GM12801 (cell line): ENCODE results near the gene NUP42.

Experiments used
- TF ChIP-seq, protein P1 (sequence below): IDR thresholded peaks from one replicate; pipeline ENCODE4 v1.5.1; 2011; ENCODE audit warnings: control low read depth; ENCODE audit not compliant: insufficient read length; ENCODE audit errors: extremely low read depth

Gene NUP42

GRCh38 chr7:23222439-23223030 is 40.7 kb downstream of the NUP42 start:
- TF ChIP-seq, protein P1, sequence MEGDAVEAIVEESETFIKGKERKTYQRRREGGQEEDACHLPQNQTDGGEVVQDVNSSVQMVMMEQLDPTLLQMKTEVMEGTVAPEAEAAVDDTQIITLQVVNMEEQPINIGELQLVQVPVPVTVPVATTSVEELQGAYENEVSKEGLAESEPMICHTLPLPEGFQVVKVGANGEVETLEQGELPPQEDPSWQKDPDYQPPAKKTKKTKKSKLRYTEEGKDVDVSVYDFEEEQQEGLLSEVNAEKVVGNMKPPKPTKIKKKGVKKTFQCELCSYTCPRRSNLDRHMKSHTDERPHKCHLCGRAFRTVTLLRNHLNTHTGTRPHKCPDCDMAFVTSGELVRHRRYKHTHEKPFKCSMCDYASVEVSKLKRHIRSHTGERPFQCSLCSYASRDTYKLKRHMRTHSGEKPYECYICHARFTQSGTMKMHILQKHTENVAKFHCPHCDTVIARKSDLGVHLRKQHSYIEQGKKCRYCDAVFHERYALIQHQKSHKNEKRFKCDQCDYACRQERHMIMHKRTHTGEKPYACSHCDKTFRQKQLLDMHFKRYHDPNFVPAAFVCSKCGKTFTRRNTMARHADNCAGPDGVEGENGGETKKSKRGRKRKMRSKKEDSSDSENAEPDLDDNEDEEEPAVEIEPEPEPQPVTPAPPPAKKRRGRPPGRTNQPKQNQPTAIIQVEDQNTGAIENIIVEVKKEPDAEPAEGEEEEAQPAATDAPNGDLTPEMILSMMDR, result no peak

DNA sequence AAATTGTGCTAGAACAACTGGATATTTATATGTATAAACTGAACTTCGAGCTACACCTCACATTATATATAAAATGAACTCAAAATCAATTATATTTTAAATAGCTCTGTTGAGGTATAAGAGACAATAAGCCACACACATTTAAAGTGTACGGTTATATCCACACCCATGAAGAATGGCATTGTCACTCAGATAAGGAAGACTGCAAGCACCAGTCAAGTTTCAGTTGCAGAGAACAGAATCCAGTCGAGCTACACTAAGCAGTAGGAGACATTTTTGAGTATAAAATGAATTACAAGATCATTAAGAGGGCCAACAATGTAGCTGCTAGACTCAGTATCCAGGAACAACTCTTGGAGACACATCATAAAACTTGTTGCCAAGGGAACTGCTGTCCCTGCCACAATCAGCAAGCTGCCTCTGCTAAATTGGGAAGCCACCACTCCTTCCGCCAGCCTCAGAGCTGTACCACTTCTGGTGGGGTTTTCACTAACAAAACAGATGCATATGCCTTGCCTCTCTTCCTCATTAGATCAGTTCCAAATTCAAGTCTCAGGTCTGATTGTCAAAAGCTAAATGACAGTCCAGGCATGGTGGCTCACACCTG is 45.1 kb downstream of the NUP42 start:
- TF ChIP-seq, protein P1, result no peak

DNA sequence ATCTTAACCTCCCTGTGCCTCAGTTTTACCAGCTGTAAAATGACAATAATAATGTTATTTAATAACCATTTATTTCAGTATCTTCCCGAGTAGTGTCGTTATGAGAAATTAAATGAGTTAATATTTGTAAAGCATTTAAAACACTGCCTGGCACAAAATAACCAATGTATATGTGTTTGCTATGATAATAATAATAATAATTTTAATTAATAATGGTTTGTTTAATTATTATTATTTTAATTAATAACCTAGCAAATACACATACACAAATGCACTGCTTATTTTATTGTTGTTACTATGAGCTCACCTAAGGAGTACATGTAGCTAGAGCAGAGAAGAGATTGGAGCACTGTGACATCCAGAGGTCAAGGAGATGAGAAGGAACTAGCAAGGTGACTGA is 46.6 kb downstream of the NUP42 start:
- TF ChIP-seq, protein P1, result no peak

DNA sequence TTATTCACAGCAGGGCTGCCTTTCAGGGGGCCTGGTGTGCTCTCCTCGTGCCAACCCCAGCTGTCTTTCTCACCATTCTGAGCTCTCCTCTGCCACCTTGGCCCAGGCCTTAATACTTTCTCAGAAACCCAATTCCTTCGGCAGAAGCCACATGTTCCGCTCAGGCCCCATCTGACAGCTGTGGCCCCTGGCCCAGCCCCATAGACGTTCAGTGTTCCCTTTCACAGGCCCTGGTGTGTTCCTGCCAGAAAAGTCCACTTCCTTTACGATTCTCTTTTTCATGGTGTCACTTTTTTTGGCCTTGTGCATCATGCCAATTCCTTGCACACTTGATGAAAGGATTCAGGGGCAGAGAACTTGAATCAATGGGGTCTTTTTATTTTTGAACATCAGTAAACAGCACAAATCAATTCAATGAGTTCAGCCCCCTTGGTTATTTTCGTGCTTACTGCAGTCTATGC is 48.8 kb downstream of the NUP42 start:
- TF ChIP-seq, protein P1, result no peak

GRCh38 chr7:23232966-23233365 is 51.1 kb downstream of the NUP42 start:
- TF ChIP-seq, protein P1, result no peak

DNA sequence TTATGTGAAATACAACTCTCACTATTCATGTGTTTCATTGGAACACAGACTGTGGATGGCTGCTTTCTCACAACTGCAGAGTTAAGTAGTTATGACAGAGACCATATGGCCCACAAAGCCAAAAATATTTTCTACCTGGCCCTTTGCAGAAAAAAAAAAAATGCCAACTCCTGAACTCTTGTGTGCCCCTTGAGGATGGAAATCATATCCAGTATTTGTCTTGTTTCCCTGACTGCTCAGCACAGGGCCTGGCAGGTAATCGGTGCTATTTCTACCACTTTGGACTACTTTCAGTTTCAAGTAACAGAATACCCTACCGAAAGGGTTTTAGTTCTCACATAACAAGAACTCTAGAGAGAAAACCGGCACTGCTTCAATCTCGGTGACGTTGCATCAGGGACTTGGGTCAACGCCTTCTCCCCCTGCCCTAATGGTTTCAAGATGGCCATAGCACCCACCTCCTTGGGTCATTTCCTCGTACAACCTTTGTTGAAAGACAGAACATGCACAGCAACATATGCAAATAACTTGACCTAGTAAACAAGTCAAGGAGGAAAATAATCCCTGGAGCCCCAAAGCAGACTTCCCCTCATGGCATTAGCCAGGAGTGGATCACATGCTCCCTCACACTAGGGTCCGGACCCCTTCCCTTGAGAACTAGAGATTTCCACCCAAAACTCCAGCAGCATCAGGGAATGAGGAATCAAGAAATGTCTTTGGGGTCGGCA is 52.9 kb downstream of the NUP42 start:
- TF ChIP-seq, protein P1, result no peak

DNA sequence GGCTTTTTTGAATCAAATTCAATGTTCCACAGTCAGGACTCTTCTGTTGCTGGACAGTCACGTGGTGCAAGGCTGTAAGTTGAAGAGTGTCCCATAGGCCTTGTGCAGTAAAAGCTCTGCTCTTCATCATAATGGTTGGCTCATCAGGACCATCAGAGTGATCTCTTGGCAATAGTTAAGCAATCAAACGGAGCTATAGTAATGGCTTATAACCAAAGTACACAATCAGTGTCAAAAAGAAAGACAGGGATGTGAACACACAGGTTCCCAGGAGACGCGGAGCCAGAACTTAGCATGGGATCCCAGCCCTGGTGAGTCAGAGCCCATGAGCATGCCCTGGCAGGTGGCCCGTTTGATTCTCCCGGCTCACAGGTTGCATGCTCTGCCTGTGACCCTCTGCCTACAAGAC is 54.0 kb downstream of the NUP42 start:
- TF ChIP-seq, protein P1, result no peak
